Activated naive CD4-positive, alpha-beta T cell treated with Interleukin-2 at 50 U/mL for 16 hours (primary cell): ENCODE data around the gene FBXL19.

Experiments
- DNase-seq: peaks from one replicate; pipeline ENCODE4 v3.0.0-alpha.2; 2020

FBXL19 gene

GRCh38 chr16:30965436-30965835 lies 42.1 kb downstream of the FBXL19 start:
- DNase-seq: no peak

- no peak for DNase-seq
Observed at GRCh38 chr16:30966033-30966619, 42.8 kb downstream of the FBXL19 start.

- no peak for DNase-seq
Observed at GRCh38 chr16:30967795-30968194, 44.4 kb downstream of the FBXL19 start.

- DNase-seq: no peak
Observed at GRCh38 chr16:30969246-30969842, 46.0 kb downstream of the FBXL19 start.

GRCh38 chr16:30971298-30971697 lies 47.9 kb downstream of the FBXL19 start:
- no peak for DNase-seq

GRCh38 chr16:30972872-30973271 lies 49.5 kb downstream of the FBXL19 start:
- no peak for DNase-seq

GRCh38 chr16:30974348-30974747 lies 51.0 kb downstream of the FBXL19 start:
- DNase-seq: no peak

- no peak for DNase-seq
Observed at GRCh38 chr16:30976486-30976885, 53.1 kb downstream of the FBXL19 start.

GRCh38 chr16:30977502-30977901 lies 54.1 kb downstream of the FBXL19 start:
- no peak for DNase-seq

GRCh38 chr16:30979170-30980022 lies 56.0 kb downstream of the FBXL19 start:
- DNase-seq: no peak

- no peak for DNase-seq
Observed at GRCh38 chr16:30980023-30980371, 56.6 kb downstream of the FBXL19 start.

GRCh38 chr16:30980434-30980833 lies 57.1 kb downstream of the FBXL19 start:
- DNase-seq: no peak

- DNase-seq: no peak
Observed at GRCh38 chr16:30980959-30981358, 57.6 kb downstream of the FBXL19 start.

- no peak for DNase-seq
Observed at GRCh38 chr16:30982548-30983288, 59.3 kb downstream of the FBXL19 start.

GRCh38 chr16:30983289-30983889 lies 60.0 kb downstream of the FBXL19 start:
- DNase-seq: no peak

- no peak for DNase-seq
Observed at GRCh38 chr16:30983898-30984610, 60.7 kb downstream of the FBXL19 start.

GRCh38 chr16:30984669-30985400 lies 61.5 kb downstream of the FBXL19 start, which contains the start of gene HSD3B7:
Gene HSD3B7, plus strand, starts transcription at chr16:30985207. Its CDS starts 452 bp downstream, at chr16:30985659.
- peak; percentile 81 for DNase-seq

- no peak for DNase-seq
Observed at GRCh38 chr16:30985401-30986128, 62.2 kb downstream of the FBXL19 start.

- no peak for DNase-seq
Observed at GRCh38 chr16:30986129-30986991, 63.0 kb downstream of the FBXL19 start.
